Kidney capillary endothelial cell (primary cell): Measurements from ENCODE around the gene KIAA0513.
"Not testable (repeated sequence)": the region's sequence is repeated elsewhere in the genome, so short reads cannot be mapped to it uniquely, and the experiment has no call there.

ENCODE experiments used
- DNase-seq: peaks from one replicate; pipeline ENCODE4 v3.0.0-alpha.2; 2018; ENCODE audit warnings: low spot score

KIAA0513 gene

GRCh38 chr16:85113168-85113733 is 85.7 kb downstream of the KIAA0513 start:
- DNase-seq = no peak

- DNase-seq = no peak
Measured at GRCh38 chr16:85113913-85114312, 86.3 kb downstream of the KIAA0513 start.

- peak; percentile 82 for DNase-seq
Measured at GRCh38 chr16:85114909-85115567, 87.4 kb downstream of the KIAA0513 start.

- no peak for DNase-seq
Measured at GRCh38 chr16:85117418-85117817, 89.8 kb downstream of the KIAA0513 start.

GRCh38 chr16:85120006-85120340 is 92.4 kb downstream of the KIAA0513 start:
- no peak for DNase-seq

GRCh38 chr16:85123441-85123840 is 95.8 kb downstream of the KIAA0513 start:
- not testable (repeated sequence) for DNase-seq

- peak; percentile 92 for DNase-seq
Measured at GRCh38 chr16:85123891-85124635, 96.5 kb downstream of the KIAA0513 start.

- no peak for DNase-seq
Measured at GRCh38 chr16:85124636-85125346, 97.2 kb downstream of the KIAA0513 start.

GRCh38 chr16:85125570-85126393 is 98.2 kb downstream of the KIAA0513 start:
- no peak for DNase-seq

GRCh38 chr16:85126394-85126704 is 98.8 kb downstream of the KIAA0513 start:
- DNase-seq = no peak

GRCh38 chr16:85126705-85127378 is 99.2 kb downstream of the KIAA0513 start:
- DNase-seq = no peak

- DNase-seq = no peak
Measured at GRCh38 chr16:85127379-85127723, 99.8 kb downstream of the KIAA0513 start.

- DNase-seq = no peak
Measured at GRCh38 chr16:85128079-85128837, 100.7 kb downstream of the KIAA0513 start.

GRCh38 chr16:85129876-85130704 is 102.5 kb downstream of the KIAA0513 start:
- DNase-seq = no peak

- no peak for DNase-seq
Measured at GRCh38 chr16:85130705-85131028, 103.1 kb downstream of the KIAA0513 start.

- no peak for DNase-seq
Measured at GRCh38 chr16:85132456-85133289, 105.1 kb downstream of the KIAA0513 start.

- no peak for DNase-seq
Measured at GRCh38 chr16:85133290-85133599, 105.7 kb downstream of the KIAA0513 start.

GRCh38 chr16:85134076-85134788 is 106.6 kb downstream of the KIAA0513 start:
- DNase-seq = no peak

- no peak for DNase-seq
Measured at GRCh38 chr16:85134789-85135142, 107.2 kb downstream of the KIAA0513 start.
